Osteoblast (primary cell): ENCODE measurements around the gene COBLL1. TPM values are rescaled to one million over a fixed set of nuclear protein-coding genes. Genes with fewer than 3 reads are reported as not detected.

Experiments
- DNase-seq: peaks from one replicate; pipeline ENCODE4 v3.0.0; 2011; ENCODE audit warnings: low spot score, mixed read lengths; ENCODE audit not compliant: insufficient read length; ENCODE audit errors: missing footprints
- H2AFZ ChIP-seq: 2 replicates; pipeline ENCODE4 v1.6.0; 2011; ENCODE audit warnings: mild to moderate bottlenecking, low read length
- H3K27ac ChIP-seq: 2 replicates; pipeline ENCODE4 v1.5.1; 2011; ENCODE audit warnings: mild to moderate bottlenecking, low read depth, low read length, moderate library complexity
- H3K27me3 ChIP-seq: 2 replicates; pipeline ENCODE4 v1.6.0; 2012; ENCODE audit warnings: mild to moderate bottlenecking, control low read depth, inconsistent platforms, low read length, moderate library complexity; ENCODE audit not compliant: insufficient read depth
- H3K36me3 ChIP-seq: 2 replicates; pipeline ENCODE4 v1.5.1; 2011; ENCODE audit warnings: mild to moderate bottlenecking, low read length, control low read depth, moderate library complexity; ENCODE audit not compliant: insufficient read depth
- H3K4me1 ChIP-seq: 2 replicates; pipeline ENCODE4 v1.5.1; 2011; ENCODE audit warnings: mild to moderate bottlenecking, low read length, control low read depth, moderate library complexity; ENCODE audit not compliant: insufficient read depth
- H3K4me2 ChIP-seq: 2 replicates; pipeline ENCODE4 v1.6.0; 2011; ENCODE audit warnings: mild to moderate bottlenecking, low read length; ENCODE audit not compliant: insufficient read depth
- H3K4me3 ChIP-seq: fragments of 200-600 bp; sonication (generic); 3 replicates; pipeline ENCODE4 v1.5.1; 2012; ENCODE audit warnings: mild to moderate bottlenecking, low read length, inconsistent platforms; ENCODE audit not compliant: insufficient read depth
- H3K79me2 ChIP-seq: 2 replicates; pipeline ENCODE4 v1.6.0; 2012; ENCODE audit warnings: mild to moderate bottlenecking, low read length, control low read depth, inconsistent platforms; ENCODE audit not compliant: insufficient read depth
- H3K9me3 ChIP-seq: 2 replicates; pipeline ENCODE4 v1.5.1; 2011; ENCODE audit warnings: low read depth, low read length, control low read depth
- H4K20me1 ChIP-seq: 2 replicates; pipeline ENCODE4 v1.6.0; 2012; ENCODE audit warnings: mild to moderate bottlenecking, low read length, control low read depth; ENCODE audit not compliant: insufficient read depth
- CTCF ChIP-seq: IDR thresholded peaks from 2 replicates; pipeline ENCODE4 v1.5.1; 2011; ENCODE audit warnings: mild to moderate bottlenecking, low read depth, low read length, moderate library complexity; ENCODE audit errors: extremely low read depth
- total RNA-seq: library from RNA; depleted of rRNA; stranded (reverse); fragments of >200 nt; gene quantifications from 2 replicates; pipeline ENCODE4 v1.2.3, GENCODE V29; 2012

The COBLL1 gene
- total RNA-seq, 1 donor, result 10.9 TPM

- H3K27me3 ChIP-seq, result no peaks in the 10 kb centered on the region
- no peak for TF ChIP-seq CTCF
- H3K4me3 ChIP-seq, result no peak overlapping the region
- no peaks in the 10 kb centered on the region for H3K36me3 ChIP-seq
- H2AFZ ChIP-seq, result peak overlapping the region; percentile 31
- no peaks in the 10 kb centered on the region for H3K9me3 ChIP-seq
- H3K27ac ChIP-seq, result no peak overlapping the region
- H3K4me2 ChIP-seq, result no peak overlapping the region
- no peaks in the 10 kb centered on the region for H3K79me2 ChIP-seq
- DNase-seq, result no peak
- peaks cover 10% of the 10 kb centered on the region for H3K4me1 ChIP-seq
- no peaks in the 10 kb centered on the region for H4K20me1 ChIP-seq
Measured at GRCh38 chr2:164722616-164723338, 118.8 kb downstream of the COBLL1 start.

- no peak overlapping the region for H3K4me2 ChIP-seq
- no peaks in the 10 kb centered on the region for H3K27me3 ChIP-seq
- H3K9me3 ChIP-seq, result no peaks in the 10 kb centered on the region
- no peaks in the 10 kb centered on the region for H3K79me2 ChIP-seq
- no peaks in the 10 kb centered on the region for H3K36me3 ChIP-seq
- H2AFZ ChIP-seq, result no peak overlapping the region
- H3K4me3 ChIP-seq, result no peak overlapping the region
- H3K27ac ChIP-seq, result no peak overlapping the region
- DNase-seq, result peak; percentile 22
- TF ChIP-seq CTCF, result no peak
- no peaks in the 10 kb centered on the region for H4K20me1 ChIP-seq
- peaks cover 10% of the 10 kb centered on the region for H3K4me1 ChIP-seq
Measured at GRCh38 chr2:164721430-164721829, 120.2 kb downstream of the COBLL1 start.

GRCh38 chr2:164719996-164720941 lies 121.4 kb downstream of the COBLL1 start:
- peak overlapping the region; percentile 37 for H3K27ac ChIP-seq
- H3K79me2 ChIP-seq, result no peaks in the 10 kb centered on the region
- no peak overlapping the region for H3K4me3 ChIP-seq
- peaks cover 10% of the 10 kb centered on the region for H3K4me1 ChIP-seq
- H3K9me3 ChIP-seq, result no peaks in the 10 kb centered on the region
- DNase-seq, result no peak
- no peaks in the 10 kb centered on the region for H3K36me3 ChIP-seq
- no peak for TF ChIP-seq CTCF
- no peak overlapping the region for H3K4me2 ChIP-seq
- H4K20me1 ChIP-seq, result no peaks in the 10 kb centered on the region
- no peak overlapping the region for H2AFZ ChIP-seq
- H3K27me3 ChIP-seq, result no peaks in the 10 kb centered on the region
